ENCODE results near the gene GBP6.
"Not testable (repeated sequence)": the region's sequence is repeated elsewhere in the genome, so short reads cannot be mapped to it uniquely, and the experiment has no call there.

- TF ChIP-seq CTCF (IDR thresholded peaks at IDR 0.05 in 4 of 5, conservative IDR thresholded peaks at IDR 0.05 in 1 of 5); POLR2A (IDR thresholded peaks at IDR 0.05): not testable (repeated sequence)
Observed at GRCh38 chr1:89373810-89374209, 10.0 kb downstream of the GBP6 start.
